ACHN (cell line): ENCODE measurements around the gene ZNF432.
A peak's percentile ranks its signal among the peaks of the same experiment; 100 is the strongest.
"Not testable (repeated sequence)": the region's sequence is repeated elsewhere in the genome, so short reads cannot be mapped to it uniquely, and the experiment has no call there.

Experiments used
- DNase-seq: peaks from one replicate; pipeline ENCODE4 v3.0.0-alpha.2; 2015
- in situ Hi-C: cut with HindIII; loops from 2 replicates; pipeline ENCODE4 v1.10.0; 2017; ENCODE audit warnings: low sequenced_read_pairs, low pct_ligation_motif_present, low pct_unique_long_range_greater_than_20kb

ZNF432 gene

DNA sequence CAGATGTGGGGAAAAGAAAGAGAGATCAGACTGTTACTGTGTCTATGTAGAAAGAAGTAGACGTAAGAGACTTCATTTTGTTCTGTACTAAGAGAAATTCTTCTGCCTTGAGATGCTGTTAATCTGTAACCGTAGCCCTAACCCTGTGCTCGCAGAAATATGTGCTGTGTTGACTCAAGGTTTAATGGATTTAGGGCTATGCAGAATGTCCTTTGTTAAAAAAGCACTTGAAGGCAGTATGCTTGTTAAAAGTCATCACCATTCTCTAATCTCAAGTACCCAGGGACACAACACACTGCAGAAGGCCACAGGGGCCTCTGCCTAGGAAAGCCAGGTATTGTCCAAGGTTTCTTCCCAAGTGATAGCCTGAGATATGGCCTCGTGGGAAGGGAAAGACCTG lies 24.2 kb downstream of the ZNF432 start:
- DNase-seq, in situ Hi-C loops: not testable (repeated sequence)

- DNase-seq: no peak
These were observed 26.4 kb downstream of the ZNF432 start for GRCh38 chr19:52022193-52022592.

GRCh38 chr19:52020506-52020905 lies 28.1 kb downstream of the ZNF432 start:
- in situ Hi-C loops: no loop called here
- no peak for DNase-seq

More at GRCh38 chr19:52022193-52022592, 26.4 kb downstream of the ZNF432 start:
- in situ Hi-C loops: no loop called here

DNA sequence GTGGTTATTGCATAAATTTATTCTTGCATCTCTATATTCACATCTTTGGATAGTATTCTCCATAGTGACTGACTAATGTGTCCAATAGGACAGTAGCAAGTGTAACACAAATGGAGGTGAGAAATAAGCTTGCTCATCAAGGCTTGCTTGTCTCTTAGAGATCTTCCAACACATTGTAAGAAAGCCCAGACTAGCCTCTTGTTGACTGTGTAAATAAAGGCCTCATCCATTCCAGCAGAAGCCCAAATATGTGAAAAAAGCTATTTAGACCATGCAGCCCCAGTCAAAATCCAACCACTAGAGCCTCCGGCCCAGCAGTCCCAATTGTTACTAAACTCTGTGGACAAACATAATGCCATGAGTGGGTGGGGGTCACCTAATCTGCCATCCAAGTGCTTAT lies 38.0 kb downstream of the ZNF432 start:
- in situ Hi-C loops: no loop called here
- DNase-seq: no peak

GRCh38 chr19:52007806-52008557 lies 40.7 kb downstream of the ZNF432 start, which contains the start of gene ZNF615:
Gene ZNF615 (minus strand): TSS chr19:52008211. CDS start chr19:52003711, 4,500 bp downstream.
- peak; percentile 76 for DNase-seq
- in situ Hi-C loops: no loop called here

DNA sequence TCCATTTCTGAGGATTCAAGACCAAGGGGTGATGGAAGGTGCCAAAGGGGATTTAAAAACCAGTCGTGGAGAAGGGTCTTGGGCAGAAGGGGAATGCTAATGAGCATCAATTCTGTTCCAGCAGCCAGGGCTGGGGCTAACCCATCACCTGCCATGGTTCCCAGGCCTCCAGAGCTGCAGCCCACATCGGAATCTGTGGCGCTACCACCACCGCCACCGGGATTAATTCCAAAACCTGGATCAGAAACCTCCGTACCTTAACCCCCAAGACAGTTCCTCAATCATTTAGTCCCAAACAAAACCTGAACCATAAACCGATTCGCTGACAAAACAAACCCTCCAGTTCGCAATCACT lies 41.2 kb downstream of the ZNF432 start:
- in situ Hi-C loops: no loop called here
- DNase-seq: no peak

- DNase-seq: no peak
- in situ Hi-C loops: no loop called here
These were observed 54.5 kb downstream of the ZNF432 start for GRCh38 chr19:51994048-51994644.

DNA sequence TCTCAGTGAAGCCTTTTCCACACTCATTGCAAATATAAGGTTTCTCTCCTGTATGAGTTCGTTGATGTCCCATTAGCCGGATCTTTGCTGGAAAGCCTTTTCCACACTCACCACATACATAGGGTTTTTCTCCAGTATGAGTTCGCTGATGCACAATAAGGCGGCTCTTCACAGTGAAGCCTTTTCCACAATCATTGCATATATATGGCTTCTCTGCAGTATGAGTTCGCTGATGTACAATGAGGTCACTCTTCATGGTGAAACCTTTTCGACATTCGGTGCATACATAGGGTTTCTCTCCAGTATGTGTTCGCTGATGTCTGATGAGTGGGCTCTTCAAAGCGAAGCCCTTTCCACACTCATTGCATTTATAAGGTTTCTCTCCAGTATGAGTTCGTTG lies 55.2 kb downstream of the ZNF432 start:
- no peak for DNase-seq
- in situ Hi-C loops: no loop called here

- in situ Hi-C loops: no loop called here
- peak; percentile 87 for DNase-seq
These were observed 62.0 kb downstream of the ZNF432 start, which contains the start of gene ZNF350 for GRCh38 chr19:51986309-51987291. Gene ZNF350 (minus strand): TSS chr19:51986840. CDS start chr19:51974360, 12,480 bp downstream.

DNA sequence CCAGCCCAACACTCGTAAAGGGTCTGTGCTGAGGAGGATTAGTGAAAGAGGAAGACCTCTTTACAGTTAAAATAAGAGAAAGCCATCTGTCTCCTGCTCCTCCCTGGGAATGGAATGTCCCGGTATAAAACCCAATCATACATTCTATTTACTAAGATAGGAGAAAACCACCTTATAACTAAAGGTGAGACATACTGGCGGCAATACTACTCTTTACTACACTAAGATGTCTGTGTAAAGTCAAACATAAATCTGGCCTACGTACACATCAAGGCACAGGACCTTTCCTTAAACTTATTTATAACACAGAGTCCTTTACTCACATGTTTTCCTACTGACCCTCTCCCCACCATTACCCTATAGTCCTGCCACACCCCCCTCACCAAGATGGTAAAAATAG lies 65.3 kb downstream of the ZNF432 start:
- no peak for DNase-seq
- in situ Hi-C loops: no loop called here
